GM06990 (cell line): ENCODE measurements around the gene C2orf68.

ENCODE experiments used
- DNase-seq: peaks from one replicate; pipeline ENCODE4 v3.0.0-alpha.2; 2011; ENCODE audit not compliant: insufficient read length; ENCODE audit errors: extremely low read depth
- H3K27me3 ChIP-seq: replicated peaks from 2 replicates; pipeline ENCODE4 v1.6.0; 2011; ENCODE audit warnings: low read length; ENCODE audit not compliant: control insufficient read depth, insufficient read depth
- H3K36me3 ChIP-seq: 2 replicates; pipeline ENCODE4 v1.5.1; 2011; ENCODE audit warnings: low read length; ENCODE audit not compliant: control insufficient read depth, insufficient read depth
- H3K4me3 ChIP-seq: replicated peaks from 2 replicates; pipeline ENCODE4 v1.5.1; 2011; ENCODE audit warnings: low read depth, mild to moderate bottlenecking, control low read depth, low read length
- TF ChIP-seq, protein P1 (sequence below): IDR thresholded peaks from 2 replicates; pipeline ENCODE4 v1.5.1; 2011; ENCODE audit warnings: low read length, control low read depth, mild to moderate bottlenecking, inconsistent platforms; ENCODE audit not compliant: insufficient read depth, poor library complexity, severe bottlenecking

The C2orf68 gene

DNA sequence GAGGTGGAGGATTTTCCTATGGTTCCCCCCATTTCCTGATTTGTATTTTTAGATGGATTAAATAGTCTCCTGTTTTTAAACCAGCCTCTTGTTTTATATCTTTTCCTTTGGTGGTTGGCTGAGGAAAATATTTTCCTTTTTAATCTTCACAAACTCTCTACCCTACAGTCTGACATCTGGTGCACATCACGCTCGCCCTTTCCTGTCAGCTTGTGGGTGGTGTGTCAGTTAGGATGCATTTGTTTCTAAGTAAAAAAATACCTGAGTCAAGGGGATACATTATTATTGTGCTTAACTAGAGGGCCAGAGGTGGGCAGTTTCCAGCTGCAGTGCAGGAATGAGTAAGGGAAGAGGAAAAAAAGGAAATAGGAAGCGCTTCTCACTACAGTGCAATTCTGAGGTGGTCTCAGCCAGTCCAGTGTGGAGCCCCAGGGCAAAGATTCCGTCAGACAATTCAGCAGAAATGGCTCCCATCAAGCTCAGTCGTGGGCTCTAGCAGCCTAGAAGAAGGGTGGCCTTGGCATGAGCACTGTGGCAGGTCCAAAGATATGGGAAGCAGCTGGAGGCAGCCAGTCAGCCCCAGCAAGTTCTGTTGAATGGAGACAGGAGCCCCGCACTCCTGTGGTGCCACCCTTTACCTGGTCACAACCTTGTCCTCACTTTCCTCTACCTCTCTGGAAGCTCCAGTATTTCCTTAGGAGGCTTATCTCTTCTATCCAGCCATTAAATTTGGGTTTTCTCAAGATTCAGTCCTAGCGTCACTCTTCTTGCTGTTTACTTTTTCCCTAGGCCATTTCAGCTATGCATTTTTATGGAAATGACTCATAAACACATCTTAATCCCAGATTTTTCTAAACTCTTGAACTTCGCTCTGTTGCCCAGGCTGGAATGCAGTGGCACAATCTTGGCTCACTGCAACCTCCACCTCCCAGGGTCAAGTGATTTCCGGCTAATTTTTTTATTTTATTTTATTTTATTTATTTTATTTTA lies 37.6 kb upstream of the C2orf68 start:
- no peak for DNase-seq
- Histone ChIP-seq H3K36me3 (peaks cover 30% of the 10 kb centered on the region), H3K4me3 (no peak overlapping the region), H3K27me3 (no peaks in the 10 kb centered on the region)
- TF ChIP-seq, protein P1, sequence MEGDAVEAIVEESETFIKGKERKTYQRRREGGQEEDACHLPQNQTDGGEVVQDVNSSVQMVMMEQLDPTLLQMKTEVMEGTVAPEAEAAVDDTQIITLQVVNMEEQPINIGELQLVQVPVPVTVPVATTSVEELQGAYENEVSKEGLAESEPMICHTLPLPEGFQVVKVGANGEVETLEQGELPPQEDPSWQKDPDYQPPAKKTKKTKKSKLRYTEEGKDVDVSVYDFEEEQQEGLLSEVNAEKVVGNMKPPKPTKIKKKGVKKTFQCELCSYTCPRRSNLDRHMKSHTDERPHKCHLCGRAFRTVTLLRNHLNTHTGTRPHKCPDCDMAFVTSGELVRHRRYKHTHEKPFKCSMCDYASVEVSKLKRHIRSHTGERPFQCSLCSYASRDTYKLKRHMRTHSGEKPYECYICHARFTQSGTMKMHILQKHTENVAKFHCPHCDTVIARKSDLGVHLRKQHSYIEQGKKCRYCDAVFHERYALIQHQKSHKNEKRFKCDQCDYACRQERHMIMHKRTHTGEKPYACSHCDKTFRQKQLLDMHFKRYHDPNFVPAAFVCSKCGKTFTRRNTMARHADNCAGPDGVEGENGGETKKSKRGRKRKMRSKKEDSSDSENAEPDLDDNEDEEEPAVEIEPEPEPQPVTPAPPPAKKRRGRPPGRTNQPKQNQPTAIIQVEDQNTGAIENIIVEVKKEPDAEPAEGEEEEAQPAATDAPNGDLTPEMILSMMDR, result no peak

DNA sequence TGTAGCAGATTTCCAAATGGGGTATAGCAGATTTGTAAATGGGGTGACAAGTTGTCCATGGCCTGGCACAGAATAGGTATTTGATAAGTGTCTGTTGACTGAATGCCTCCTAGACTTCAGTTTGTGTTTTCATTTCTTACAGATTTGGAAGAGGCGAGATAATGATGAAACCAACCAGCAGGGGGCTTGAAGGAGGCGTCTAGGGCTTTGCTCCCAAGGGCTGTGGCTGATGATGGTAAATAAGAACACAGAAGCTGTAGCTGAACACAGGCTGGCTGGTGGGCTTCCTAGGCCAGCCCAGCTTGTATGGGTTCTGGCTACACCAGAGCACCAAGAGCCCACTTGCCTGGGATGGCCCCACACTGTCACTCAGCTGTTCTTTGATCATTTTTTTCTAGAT lies 36.8 kb upstream of the C2orf68 start:
- TF ChIP-seq, protein P1, result peak; percentile 48
- Histone ChIP-seq H3K36me3 (peaks cover 32% of the 10 kb centered on the region), H3K4me3 (no peak overlapping the region), H3K27me3 (no peaks in the 10 kb centered on the region)
- no peak for DNase-seq

DNA sequence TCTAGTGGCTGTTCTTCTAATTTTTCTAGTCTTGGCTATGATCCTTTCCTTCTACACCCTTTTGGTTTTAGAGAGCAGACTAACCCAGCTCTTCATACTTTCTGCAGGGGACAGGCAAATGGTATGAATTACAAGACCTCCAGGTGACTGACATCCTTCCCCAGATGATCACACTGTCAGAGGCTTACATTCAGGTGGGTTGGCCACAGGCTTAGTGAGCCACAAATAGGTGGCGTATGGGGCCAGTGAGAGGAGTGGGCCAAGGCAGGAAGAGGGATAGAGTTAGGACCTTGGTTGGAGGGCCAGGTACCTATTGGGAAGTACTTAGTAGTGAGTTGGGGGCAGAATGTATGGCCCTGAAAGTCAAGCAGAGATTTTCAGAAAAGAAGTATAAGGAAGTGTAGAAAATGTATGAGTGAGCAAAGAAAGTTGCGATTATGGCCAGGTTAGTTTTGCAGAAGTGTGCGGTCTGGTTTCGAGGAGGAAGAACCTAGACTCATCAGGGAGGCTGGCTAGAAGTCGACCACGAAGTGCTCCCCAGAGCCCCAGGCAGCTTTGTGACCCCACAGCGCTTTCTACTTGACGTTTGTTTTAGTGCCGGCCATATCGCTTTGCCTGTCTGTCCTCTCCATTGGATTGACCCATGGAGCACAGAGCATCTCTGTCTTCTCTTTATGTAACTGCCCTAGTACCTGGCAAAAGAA lies 36.1 kb upstream of the C2orf68 start:
- TF ChIP-seq, protein P1, result no peak
- no peak overlapping the region for H3K4me3 ChIP-seq
- no peaks in the 10 kb centered on the region for H3K27me3 ChIP-seq
- peaks cover 32% of the 10 kb centered on the region for H3K36me3 ChIP-seq
- DNase-seq, result no peak

DNA sequence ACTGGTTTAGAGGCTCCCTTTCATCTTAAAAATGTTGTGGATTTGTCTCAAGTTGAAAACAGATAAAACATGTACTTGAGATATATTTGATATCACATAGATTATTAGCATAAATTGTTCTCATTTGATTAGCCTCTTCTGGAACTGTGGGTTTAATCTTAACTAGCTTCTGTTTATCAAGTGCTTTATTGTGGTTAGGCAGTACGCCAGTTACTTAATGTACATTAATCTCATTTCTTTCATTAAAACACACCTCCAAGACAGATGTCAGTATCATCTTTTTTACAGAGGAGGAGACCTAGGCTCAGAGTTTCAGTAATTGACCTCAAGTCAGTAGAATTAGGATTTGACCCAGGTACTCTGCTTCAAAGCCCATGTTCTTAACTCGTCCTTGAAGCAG lies 34.3 kb upstream of the C2orf68 start:
- DNase-seq, result no peak
- H3K27me3 ChIP-seq, result no peaks in the 10 kb centered on the region
- H3K4me3 ChIP-seq, result no peak overlapping the region
- H3K36me3 ChIP-seq, result peaks cover 34% of the 10 kb centered on the region
- TF ChIP-seq, protein P1, result no peak

DNA sequence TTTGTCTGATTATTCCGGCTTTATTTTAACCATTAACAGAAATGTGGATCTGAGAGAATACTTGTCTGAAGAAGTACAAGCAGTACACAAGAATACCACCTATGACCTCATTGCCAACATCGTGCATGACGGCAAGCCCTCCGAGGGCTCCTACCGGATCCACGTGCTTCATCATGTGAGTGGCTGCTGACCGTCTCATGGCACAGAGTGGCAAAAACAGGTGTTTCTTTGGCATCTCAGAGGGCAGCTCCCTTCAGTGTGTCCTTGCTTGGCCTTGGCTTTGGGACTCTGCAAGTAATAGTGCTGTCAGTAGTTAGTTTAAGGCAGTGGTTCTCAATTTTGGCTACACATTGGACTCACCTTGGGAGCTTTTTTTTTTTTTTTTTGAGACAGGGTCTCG lies 33.0 kb upstream of the C2orf68 start:
- H3K4me3 ChIP-seq, result no peak overlapping the region
- TF ChIP-seq, protein P1, result no peak
- no peaks in the 10 kb centered on the region for H3K27me3 ChIP-seq
- H3K36me3 ChIP-seq, result peaks cover 33% of the 10 kb centered on the region
- no peak for DNase-seq
